Panc1 (cell line): Measurements from ENCODE around the gene FLVCR2. TPM values are rescaled to one million over a fixed set of nuclear protein-coding genes. Genes with fewer than 3 reads are reported as not detected.

Experiments used
- ATAC-seq: fragments of 200-7000 bp; cut with Tn5 transposase; 2 replicates; pipeline ENCODE4 v1.9.1; 2020; ENCODE audit warnings: mild to moderate bottlenecking, moderate library complexity
- BruUV-seq: library from RNA; stranded (reverse); fragments of 400-500 nt; replicated peaks from 2 replicates; lab custom pipeline; 2021; lab: Mats Ljungman, UMichigan
- CTCF ChIA-PET: fragments of 300-600 bp; sonication (Branson Sonifier 250); formaldehyde crosslinking; loops from one replicate; lab custom pipeline; 2022; ENCODE audit warnings: antibody characterized with exemption; lab: Charles Lee
- POLR2A ChIA-PET: fragments of 300-600 bp; sonication (Branson Sonifier 250); formaldehyde crosslinking; loops from one replicate; lab custom pipeline; 2022; ENCODE audit warnings: antibody characterized with exemption; lab: Charles Lee
- DNase-seq: peaks from one replicate; pipeline ENCODE4 v3.0.0-alpha.2; 2010; ENCODE audit warnings: low read depth, low spot score
- H3K27ac ChIP-seq: 2 replicates; pipeline ENCODE4 v1.5.1; 2011; ENCODE audit warnings: mild to moderate bottlenecking, low read length, inconsistent platforms
- H3K27me3 ChIP-seq: fragments of 200-500 bp; sonication (Bioruptor generic); 2 replicates; pipeline ENCODE4 v1.6.0; 2014; ENCODE audit warnings: low read length, inconsistent platforms; ENCODE audit not compliant: control insufficient read depth, insufficient read depth
- H3K36me3 ChIP-seq: fragments of 200-500 bp; sonication (Bioruptor generic); 2 replicates; pipeline ENCODE4 v1.5.1; 2014; ENCODE audit warnings: inconsistent platforms, mild to moderate bottlenecking, low read length, moderate library complexity; ENCODE audit not compliant: control insufficient read depth, insufficient read depth
- H3K4me1 ChIP-seq: 2 replicates; pipeline ENCODE4 v1.5.1; 2011; ENCODE audit warnings: inconsistent platforms, mild to moderate bottlenecking, low read length, moderate library complexity; ENCODE audit not compliant: control insufficient read depth, insufficient read depth
- H3K4me3 ChIP-seq, 2 experiments: 2 replicates each; pipeline ENCODE4 v1.5.1; 2011 to 2012; ENCODE audit warnings: low read depth in 2 of 2, low read length in 2 of 2, mild to moderate bottlenecking in 2 of 2, inconsistent platforms in 1 of 2, moderate library complexity in 1 of 2
- H3K9me3 ChIP-seq: fragments of 200-500 bp; sonication (Bioruptor generic); 2 replicates; pipeline ENCODE4 v1.5.1; 2014; ENCODE audit warnings: low read depth, mild to moderate bottlenecking, inconsistent platforms, low read length, moderate library complexity; ENCODE audit not compliant: control insufficient read depth, insufficient read depth
- POLR2AphosphoS5 ChIP-seq: IDR thresholded peaks from 2 replicates; pipeline ENCODE4 v1.6.1; 2012; ENCODE audit warnings: mild to moderate bottlenecking, low read depth, low read length, moderate library complexity
- SIN3A ChIP-seq: IDR thresholded peaks from 2 replicates; pipeline ENCODE4 v1.6.1; 2012; ENCODE audit warnings: low read depth, mild to moderate bottlenecking, low read length, moderate library complexity, borderline replicate concordance; ENCODE audit not compliant: insufficient read depth
- TCF7L2 ChIP-seq: IDR thresholded peaks from 2 replicates; pipeline ENCODE4 v1.6.1; 2011; ENCODE audit warnings: mild to moderate bottlenecking, low read depth, low read length, inconsistent platforms
- in situ Hi-C: cut with HindIII; loops from 2 replicates; pipeline ENCODE4 v1.10.0; 2016; ENCODE audit warnings: low sequenced_read_pairs, low pct_unique_long_range_greater_than_20kb
- intact Hi-C: fragments of 100-400 bp; cut with micrococcal nuclease; formaldehyde crosslinking; loops from one replicate; pipeline ENCODE4 v1.10.0; 2022; ENCODE audit not compliant: unreplicated experiment
- total RNA-seq: library from RNA; stranded (reverse); gene quantifications from one replicate; pipeline ENCODE4 v1.2.1, GENCODE V29; 2021; ENCODE audit not compliant: unreplicated experiment
- TF ChIP-seq, protein P1 (sequence below): fragments of 450-650 bp; IDR thresholded peaks from 2 replicates; pipeline ENCODE4 v1.5.1; 2017; ENCODE audit warnings: mild to moderate bottlenecking
- TF ChIP-seq, protein P2 (sequence below), 2 experiments: IDR thresholded peaks; 2 replicates each; pipeline ENCODE4 v1.6.1; 2011 to 2012; ENCODE audit warnings: low read depth in 2 of 2, control low read depth in 1 of 2, low read length in 1 of 2, mild to moderate bottlenecking in 1 of 2, moderate library complexity in 1 of 2; ENCODE audit not compliant: insufficient read depth in 1 of 2

FLVCR2 gene
- total RNA-seq, 1 experiment from 2014 or later: 9.7 TPM

DNA sequence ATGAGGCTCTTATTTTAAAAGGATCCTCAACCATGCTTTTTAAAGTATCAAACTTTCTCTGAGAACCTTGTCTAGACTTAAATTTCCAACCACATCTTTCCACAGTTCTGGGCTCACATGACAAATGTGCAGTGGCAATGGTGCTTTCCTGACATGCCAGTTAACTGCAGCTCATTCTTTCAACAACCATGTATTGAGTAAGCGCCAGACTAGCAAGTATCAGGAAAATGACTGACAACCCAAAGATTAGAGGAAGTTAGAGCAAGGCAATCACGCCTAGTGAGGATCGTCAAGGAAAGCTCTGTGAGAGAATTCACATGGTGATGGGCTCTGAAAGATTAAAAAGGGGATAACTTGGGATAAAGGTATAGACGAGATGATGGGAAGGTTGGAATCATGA is 35.8 kb downstream of the FLVCR2 start:
- no peaks in the 10 kb centered on the region for H3K4me1 ChIP-seq
- H3K36me3 ChIP-seq: no peaks in the 10 kb centered on the region
- no peak overlapping the region for H3K4me3 ChIP-seq
- no peaks in the 10 kb centered on the region for H3K9me3 ChIP-seq
- ATAC-seq (no peak), DNase-seq (no peak)
- in situ Hi-C loops (no loop called here), intact Hi-C loops (no loop called here)
- CTCF ChIA-PET: no interaction called here
- POLR2A ChIA-PET: no interaction called here
- TF ChIP-seq, protein P1, sequence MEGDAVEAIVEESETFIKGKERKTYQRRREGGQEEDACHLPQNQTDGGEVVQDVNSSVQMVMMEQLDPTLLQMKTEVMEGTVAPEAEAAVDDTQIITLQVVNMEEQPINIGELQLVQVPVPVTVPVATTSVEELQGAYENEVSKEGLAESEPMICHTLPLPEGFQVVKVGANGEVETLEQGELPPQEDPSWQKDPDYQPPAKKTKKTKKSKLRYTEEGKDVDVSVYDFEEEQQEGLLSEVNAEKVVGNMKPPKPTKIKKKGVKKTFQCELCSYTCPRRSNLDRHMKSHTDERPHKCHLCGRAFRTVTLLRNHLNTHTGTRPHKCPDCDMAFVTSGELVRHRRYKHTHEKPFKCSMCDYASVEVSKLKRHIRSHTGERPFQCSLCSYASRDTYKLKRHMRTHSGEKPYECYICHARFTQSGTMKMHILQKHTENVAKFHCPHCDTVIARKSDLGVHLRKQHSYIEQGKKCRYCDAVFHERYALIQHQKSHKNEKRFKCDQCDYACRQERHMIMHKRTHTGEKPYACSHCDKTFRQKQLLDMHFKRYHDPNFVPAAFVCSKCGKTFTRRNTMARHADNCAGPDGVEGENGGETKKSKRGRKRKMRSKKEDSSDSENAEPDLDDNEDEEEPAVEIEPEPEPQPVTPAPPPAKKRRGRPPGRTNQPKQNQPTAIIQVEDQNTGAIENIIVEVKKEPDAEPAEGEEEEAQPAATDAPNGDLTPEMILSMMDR: no peak
- no peak for TF ChIP-seq TCF7L2
- no peak for TF ChIP-seq SIN3A
- TF ChIP-seq, protein P2, sequence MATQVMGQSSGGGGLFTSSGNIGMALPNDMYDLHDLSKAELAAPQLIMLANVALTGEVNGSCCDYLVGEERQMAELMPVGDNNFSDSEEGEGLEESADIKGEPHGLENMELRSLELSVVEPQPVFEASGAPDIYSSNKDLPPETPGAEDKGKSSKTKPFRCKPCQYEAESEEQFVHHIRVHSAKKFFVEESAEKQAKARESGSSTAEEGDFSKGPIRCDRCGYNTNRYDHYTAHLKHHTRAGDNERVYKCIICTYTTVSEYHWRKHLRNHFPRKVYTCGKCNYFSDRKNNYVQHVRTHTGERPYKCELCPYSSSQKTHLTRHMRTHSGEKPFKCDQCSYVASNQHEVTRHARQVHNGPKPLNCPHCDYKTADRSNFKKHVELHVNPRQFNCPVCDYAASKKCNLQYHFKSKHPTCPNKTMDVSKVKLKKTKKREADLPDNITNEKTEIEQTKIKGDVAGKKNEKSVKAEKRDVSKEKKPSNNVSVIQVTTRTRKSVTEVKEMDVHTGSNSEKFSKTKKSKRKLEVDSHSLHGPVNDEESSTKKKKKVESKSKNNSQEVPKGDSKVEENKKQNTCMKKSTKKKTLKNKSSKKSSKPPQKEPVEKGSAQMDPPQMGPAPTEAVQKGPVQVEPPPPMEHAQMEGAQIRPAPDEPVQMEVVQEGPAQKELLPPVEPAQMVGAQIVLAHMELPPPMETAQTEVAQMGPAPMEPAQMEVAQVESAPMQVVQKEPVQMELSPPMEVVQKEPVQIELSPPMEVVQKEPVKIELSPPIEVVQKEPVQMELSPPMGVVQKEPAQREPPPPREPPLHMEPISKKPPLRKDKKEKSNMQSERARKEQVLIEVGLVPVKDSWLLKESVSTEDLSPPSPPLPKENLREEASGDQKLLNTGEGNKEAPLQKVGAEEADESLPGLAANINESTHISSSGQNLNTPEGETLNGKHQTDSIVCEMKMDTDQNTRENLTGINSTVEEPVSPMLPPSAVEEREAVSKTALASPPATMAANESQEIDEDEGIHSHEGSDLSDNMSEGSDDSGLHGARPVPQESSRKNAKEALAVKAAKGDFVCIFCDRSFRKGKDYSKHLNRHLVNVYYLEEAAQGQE (IDR thresholded peaks at IDR 0.05; ENCODE audit: insufficient read depth in 1 of 2, low read depth in 2 of 2, low read length in 1 of 2): no peak
- TF ChIP-seq POLR2AphosphoS5: no peak
- H3K27ac ChIP-seq: no peak overlapping the region
- no peaks in the 10 kb centered on the region for H3K27me3 ChIP-seq
- no TSS peak for BruUV-seq

DNA sequence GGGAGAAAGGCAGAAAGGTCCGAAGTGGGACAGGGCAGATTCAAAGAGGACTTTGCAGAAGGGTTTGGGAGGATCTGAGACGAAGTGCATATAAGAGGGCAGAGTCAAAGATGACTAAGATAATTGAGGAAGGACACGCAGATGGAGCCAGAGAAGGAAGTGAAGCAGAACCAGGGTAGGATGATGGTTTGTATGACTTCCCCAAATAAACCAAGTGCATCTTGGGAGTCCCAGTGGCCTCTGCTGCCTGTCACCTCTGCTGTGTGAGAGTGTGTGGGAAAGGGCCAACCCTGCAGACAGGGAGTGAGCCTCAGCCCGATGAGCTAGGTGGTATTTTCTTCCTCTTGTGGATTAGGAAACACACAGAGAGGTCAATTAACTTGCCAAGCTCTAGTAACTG is 36.8 kb downstream of the FLVCR2 start:
- intact Hi-C loops: no loop called here
- ATAC-seq (no peak), DNase-seq (no peak)
- Histone ChIP-seq H3K9me3 (no peaks in the 10 kb centered on the region), H3K4me1 (no peaks in the 10 kb centered on the region), H3K27me3 (no peaks in the 10 kb centered on the region), H3K36me3 (no peaks in the 10 kb centered on the region), H3K27ac (no peak overlapping the region), H3K4me3 (no peak overlapping the region)
- in situ Hi-C loops: no loop called here
- BruUV-seq: no TSS peak
- CTCF ChIA-PET: no interaction called here
- POLR2A ChIA-PET: no interaction called here
- no peak for TF ChIP-seq POLR2AphosphoS5
- TF ChIP-seq, protein P2 (IDR thresholded peaks at IDR 0.05; ENCODE audit: insufficient read depth in 1 of 2, low read depth in 2 of 2, low read length in 1 of 2): no peak
- no peak for TF ChIP-seq TCF7L2
